ENCODE results near the gene EDAR.

The EDAR gene

GRCh38 chr2:108938077-108938710 lies 50.8 kb downstream of the EDAR start:
- DNase-seq = no peak

- DNase-seq = no peak
Measured at GRCh38 chr2:108937367-108938017, 51.5 kb downstream of the EDAR start.

GRCh38 chr2:108936866-108937265 lies 52.2 kb downstream of the EDAR start:
- DNase-seq = no peak

- no peak for DNase-seq
Measured at GRCh38 chr2:108936076-108936864, 52.8 kb downstream of the EDAR start.

GRCh38 chr2:108935271-108935741 lies 53.7 kb downstream of the EDAR start:
- no peak for DNase-seq

- DNase-seq = no peak
Measured at GRCh38 chr2:108934583-108935245, 54.3 kb downstream of the EDAR start.

GRCh38 chr2:108934151-108934550 lies 54.9 kb downstream of the EDAR start:
- no peak for DNase-seq

GRCh38 chr2:108933691-108934117 lies 55.3 kb downstream of the EDAR start:
- no peak for DNase-seq

- DNase-seq = no peak
Measured at GRCh38 chr2:108932736-108933332, 56.2 kb downstream of the EDAR start.

- no peak for DNase-seq
Measured at GRCh38 chr2:108931372-108931771, 57.6 kb downstream of the EDAR start.

- no peak for DNase-seq
Measured at GRCh38 chr2:108929807-108930425, 59.1 kb downstream of the EDAR start.

GRCh38 chr2:108928660-108929377 lies 60.2 kb downstream of the EDAR start:
- no peak for DNase-seq

- peak; percentile 40 for DNase-seq
Measured at GRCh38 chr2:108927936-108928659, 60.9 kb downstream of the EDAR start.

GRCh38 chr2:108927405-108927804 lies 61.6 kb downstream of the EDAR start:
- DNase-seq = no peak

- no peak for DNase-seq
Measured at GRCh38 chr2:108926561-108927380, 62.2 kb downstream of the EDAR start.

- DNase-seq = no peak
Measured at GRCh38 chr2:108925735-108926134, 63.3 kb downstream of the EDAR start.

GRCh38 chr2:108925286-108925685 lies 63.7 kb downstream of the EDAR start:
- no peak for DNase-seq

- DNase-seq = no peak
Measured at GRCh38 chr2:108924580-108925251, 64.3 kb downstream of the EDAR start.

Data from suppressor macrophage treated with lipopolysaccharide for 4 hours (primary cell).